Gastroesophageal sphincter (tissue), 3 donors: Measurements from ENCODE around the gene STK11IP.

Experiments
- CTCF ChIP-seq, 4 experiments: fragments of 200-600 bp in 2 of 4; fragments of 450-650 bp in 2 of 4; sonication (generic) in 1 of 4; IDR thresholded peaks; one replicate each; pipeline ENCODE4 v1.5.1; 2017 to 2019; ENCODE audit warnings: antibody characterized with exemption in 4 of 4, mild to moderate bottlenecking in 2 of 4, moderate library complexity in 2 of 4
- EP300 ChIP-seq: sonication (generic); formaldehyde crosslinking; IDR thresholded peaks from one replicate; pipeline ENCODE4 v1.6.1; 2017; ENCODE audit warnings: antibody characterized with exemption, mild to moderate bottlenecking
- POLR2A ChIP-seq, 2 donors: fragments of 450-650 bp; IDR thresholded peaks; one replicate each; pipeline ENCODE4 v1.6.1; 2017; ENCODE audit warnings: antibody characterized with exemption in 2 of 2, mild to moderate bottlenecking in 2 of 2, moderate library complexity in 1 of 2
- POLR2AphosphoS5 ChIP-seq: sonication (generic); formaldehyde crosslinking; IDR thresholded peaks from one replicate; pipeline ENCODE4 v1.6.1; 2017; ENCODE audit warnings: antibody characterized with exemption

- TF ChIP-seq CTCF (IDR thresholded peaks at IDR 0.05) (no peak), POLR2A (IDR thresholded peaks at IDR 0.05) (no peak), POLR2AphosphoS5 (no peak), EP300 (no peak)
Measured at GRCh38 chr2:219565130-219566080, 32.3 kb upstream of the STK11IP start.
